Fibroblast of lung (primary cell): Measurements from ENCODE around the gene NMNAT2.

Source experiments
- CTCF ChIP-seq, 2 donors: IDR thresholded peaks in 1 of 2; conservative IDR thresholded peaks in 1 of 2; 1 replicate in 1 of 2; 2 replicates in 1 of 2; pipeline ENCODE4 v1.5.1; 2011 to 2012; ENCODE audit warnings: low read length in 2 of 2, control low read depth in 1 of 2, inconsistent platforms in 1 of 2, low read depth in 1 of 2, mild to moderate bottlenecking in 1 of 2
- EZH2 ChIP-seq: IDR thresholded peaks from 2 replicates; pipeline ENCODE4 v1.5.1; 2012; ENCODE audit warnings: low read length, control low read depth, mild to moderate bottlenecking; ENCODE audit errors: missing control alignments

GRCh38 chr1:183223467-183223866, 194.7 kb downstream of the NMNAT2 start:
- no peak for TF ChIP-seq CTCF (conservative IDR thresholded peaks at IDR 0.05 in 1 of 2, IDR thresholded peaks at IDR 0.05 in 1 of 2; ENCODE audit: low read depth in 1 of 2, low read length in 2 of 2)
- TF ChIP-seq EZH2: no peak
